H1 (cell line): ENCODE data around the gene MYO1D. TPM values are rescaled to one million over a fixed set of nuclear protein-coding genes. Genes with fewer than 3 reads are reported as not detected.

Experiments
- CTCF ChIA-PET: fragments of 300-600 bp; sonication (Branson Sonifier 250); formaldehyde crosslinking; loops from one replicate; lab custom pipeline; 2021; ENCODE audit not compliant: partially characterized antibody; lab: Charles Lee
- POLR2A ChIA-PET: fragments of 300-600 bp; sonication (Branson Sonifier 250); formaldehyde crosslinking; loops from one replicate; lab custom pipeline; 2021; ENCODE audit warnings: inconsistent platforms; ENCODE audit not compliant: partially characterized antibody; lab: Charles Lee
- DNase-seq, 2 experiments: peaks; one replicate each; pipeline versions ENCODE4 v3.0.0 to v3.0.0-alpha.2; 2010 to 2022; ENCODE audit warnings: low spot score in 2 of 2, low read depth in 1 of 2, mixed read lengths in 1 of 2
- FAIRE-seq: peaks from 2 replicates; lab custom pipeline; 2011; peaks lifted over from hg19 to GRCh38; lab: Jason Lieb, UNC
- H2AFZ ChIP-seq: 2 replicates; pipeline ENCODE4 v1.8.1; 2012; ENCODE audit warnings: low read length, inconsistent platforms
- H2AK5ac ChIP-seq: 2 replicates; pipeline ENCODE4 v1.6.1; 2013; ENCODE audit warnings: low read depth, low read length
- H2BK120ac ChIP-seq: replicated peaks from 2 replicates; pipeline ENCODE3; 2013; ENCODE audit warnings: low read depth, low read length, inconsistent platforms
- H2BK12ac ChIP-seq: 2 replicates; pipeline ENCODE4 v1.6.1; 2013; ENCODE audit warnings: low read depth, low read length
- H2BK15ac ChIP-seq: 2 replicates; pipeline ENCODE4 v1.6.1; 2013; ENCODE audit warnings: low read length
- H2BK20ac ChIP-seq: 2 replicates; pipeline ENCODE4 v1.6.1; 2013; ENCODE audit warnings: low read length
- H2BK5ac ChIP-seq: 2 replicates; pipeline ENCODE4 v1.6.1; 2013; ENCODE audit warnings: low read depth, low read length
- H3K14ac ChIP-seq: 2 replicates; pipeline ENCODE4 v1.6.1; 2013; ENCODE audit warnings: inconsistent platforms; ENCODE audit not compliant: insufficient read length
- H3K18ac ChIP-seq: 2 replicates; pipeline ENCODE4 v1.6.1; 2013; ENCODE audit warnings: low read length; ENCODE audit errors: extremely low read depth
- H3K23ac ChIP-seq: 2 replicates; pipeline ENCODE4 v1.6.1; 2013; ENCODE audit warnings: inconsistent platforms; ENCODE audit not compliant: insufficient read length
- H3K23me2 ChIP-seq: 2 replicates; pipeline ENCODE4 v1.6.1; 2013; ENCODE audit warnings: low read depth, low read length
- H3K27ac ChIP-seq: 2 replicates; pipeline ENCODE4 v1.6.1; 2011; ENCODE audit warnings: low read depth, low read length, inconsistent platforms
- H3K27me3 ChIP-seq, 4 experiments: replicated peaks in 1 of 4; 1 replicate in 1 of 4; 2 replicates in 3 of 4; pipeline versions ENCODE4 v1.6.1 to v1.8.1; 2011 to 2013; ENCODE audit warnings: low read length in 3 of 4, mild to moderate bottlenecking in 3 of 4, inconsistent platforms in 2 of 4, mixed read lengths in 2 of 4, moderate library complexity in 1 of 4; ENCODE audit not compliant: control insufficient read depth in 3 of 4, insufficient read depth in 3 of 4; ENCODE audit errors: extremely low read depth in 1 of 4
- H3K36me3 ChIP-seq, 4 experiments: 2 replicates each; pipeline versions ENCODE4 v1.6.1 to v1.8.1; 2011 to 2013; ENCODE audit warnings: mild to moderate bottlenecking in 4 of 4, low read length in 3 of 4, moderate library complexity in 2 of 4, control low read depth in 1 of 4, inconsistent platforms in 1 of 4; ENCODE audit not compliant: insufficient read depth in 4 of 4, control insufficient read depth in 2 of 4
- H3K4ac ChIP-seq: replicated peaks from 2 replicates; pipeline ENCODE3; 2013; ENCODE audit warnings: low read length, low read depth, mixed read lengths, inconsistent platforms; ENCODE audit not compliant: insufficient read length
- H3K4me1 ChIP-seq, 4 experiments: replicated peaks in 1 of 4; 1 replicate in 1 of 4; 2 replicates in 3 of 4; pipeline versions ENCODE4 v1.6.1 to v1.8.1; 2011 to 2013; ENCODE audit warnings: low read length in 3 of 4, inconsistent platforms in 2 of 4, mixed read lengths in 1 of 4; ENCODE audit not compliant: insufficient read depth in 4 of 4, control insufficient read depth in 3 of 4
- H3K4me2 ChIP-seq, 2 experiments: 2 replicates each; pipeline versions ENCODE4 v1.6.1 to v1.8.1; 2011 to 2013; ENCODE audit warnings: low read depth in 2 of 2, low read length in 2 of 2, control low read depth in 1 of 2, inconsistent platforms in 1 of 2, mild to moderate bottlenecking in 1 of 2; ENCODE audit not compliant: insufficient read depth in 1 of 2
- H3K4me3 ChIP-seq, 4 experiments: fragments of 200-600, 300-600 bp in 1 of 4; sonication (generic), shearing (Covaris generic), sonication (Bioruptor Twin) in 1 of 4; 2 replicates each; pipeline versions ENCODE4 v1.5.1 to v1.8.1; 2011 to 2016; ENCODE audit warnings: low read length in 4 of 4, low read depth in 3 of 4, control low read depth in 2 of 4, inconsistent platforms in 2 of 4, mild to moderate bottlenecking in 2 of 4, mixed read lengths in 1 of 4, moderate library complexity in 1 of 4; ENCODE audit not compliant: insufficient read depth in 2 of 4; ENCODE audit errors: extremely low read depth in 1 of 4
- H3K56ac ChIP-seq: replicated peaks from 2 replicates; pipeline ENCODE3; 2013; ENCODE audit warnings: low read depth, mild to moderate bottlenecking, mixed read lengths, low read length, inconsistent platforms; ENCODE audit not compliant: insufficient read length
- H3K79me1 ChIP-seq: 2 replicates; pipeline ENCODE4 v1.6.1; 2013; ENCODE audit warnings: low read depth, low read length, control low read depth
- H3K79me2 ChIP-seq, 2 experiments: 2 replicates each; pipeline versions ENCODE4 v1.6.1 to v1.8.1; 2012 to 2013; ENCODE audit warnings: low read length in 2 of 2, mild to moderate bottlenecking in 2 of 2, inconsistent platforms in 1 of 2; ENCODE audit not compliant: insufficient read depth in 2 of 2, control insufficient read depth in 1 of 2
- H3K9ac ChIP-seq, 4 experiments: replicated peaks in 1 of 4; 1 replicate in 1 of 4; 2 replicates in 3 of 4; pipeline versions ENCODE4 v1.6.1 to v1.8.1; 2011 to 2013; ENCODE audit warnings: low read depth in 3 of 4, low read length in 3 of 4, control low read depth in 2 of 4, mild to moderate bottlenecking in 2 of 4, moderate library complexity in 2 of 4, inconsistent platforms in 1 of 4; ENCODE audit errors: extremely low read depth in 1 of 4
- H3K9me3 ChIP-seq, 2 experiments: 2 replicates each; pipeline versions ENCODE4 v1.6.1 to v1.8.1; 2012 to 2013; ENCODE audit warnings: mild to moderate bottlenecking in 2 of 2, moderate library complexity in 2 of 2, control low read depth in 1 of 2, inconsistent platforms in 1 of 2, low read depth in 1 of 2, low read length in 1 of 2, mixed read lengths in 1 of 2; ENCODE audit not compliant: insufficient read depth in 2 of 2
- H4K20me1 ChIP-seq, 2 experiments: replicated peaks in 1 of 2; 2 replicates each; pipeline versions ENCODE3 to v1.8.1; 2011 to 2013; ENCODE audit warnings: inconsistent platforms in 2 of 2, low read length in 2 of 2, mild to moderate bottlenecking in 1 of 2; ENCODE audit not compliant: insufficient read depth in 2 of 2, control insufficient read depth in 1 of 2
- H4K5ac ChIP-seq: 2 replicates; pipeline ENCODE4 v1.6.1; 2013; ENCODE audit warnings: low read length, low read depth, mixed read lengths, inconsistent platforms; ENCODE audit not compliant: insufficient read length
- H4K8ac ChIP-seq: 2 replicates; pipeline ENCODE4 v1.8.0; 2013; ENCODE audit warnings: mild to moderate bottlenecking, moderate library complexity, low read length, inconsistent platforms; ENCODE audit not compliant: insufficient read depth; ENCODE audit errors: extremely low read depth
- H4K91ac ChIP-seq: replicated peaks from 2 replicates; pipeline ENCODE3; 2013; ENCODE audit warnings: low read length, mixed read lengths, inconsistent platforms; ENCODE audit not compliant: insufficient read length
- CEBPB ChIP-seq: IDR thresholded peaks from 2 replicates; pipeline ENCODE4 v1.6.1; 2012; ENCODE audit warnings: low read depth, low read length
- RNF2 ChIP-seq: fragments of 200-900, 300-1000 bp; sonication (generic); IDR thresholded peaks from 2 replicates; pipeline ENCODE4 v1.7.1; 2016; ENCODE audit warnings: borderline replicate concordance, low read depth, mild to moderate bottlenecking, antibody characterized with exemption, low read length; ENCODE audit not compliant: poor library complexity, severe bottlenecking; ENCODE audit errors: missing control alignments
- WGBS, 2 experiments: shearing (Covaris generic) in 1 of 2; methylation state at CpG; one replicate each; pipeline versions ENCODE4 v1.1.6 to v1.1.7; 2013 to 2015; ENCODE audit warnings: low lambda C conversion rate in 2 of 2, mixed read lengths in 2 of 2, inconsistent platforms in 1 of 2, low coverage in 1 of 2, missing lambda C conversion rate in 1 of 2; ENCODE audit not compliant: insufficient replicate concordance in 2 of 2, insufficient coverage in 1 of 2, insufficient read length in 1 of 2; ENCODE audit errors: extremely low coverage in 1 of 2, missing lambda C conversion rate in 1 of 2; 5-methylcytosine and 5-hydroxymethylcytosine counted together
- polyA plus RNA-seq, 7 experiments: library from polyadenylated mRNA; depleted of rRNA in 3 of 7; stranded (reverse) in 5 of 7; unstranded in 2 of 7; fragments of >200 nt in 5 of 7; fragments of 200-250 nt in 2 of 7; gene quantifications; 1 replicate in 5 of 7; 2 replicates in 1 of 7; 4 replicates in 1 of 7; pipeline versions ENCODE4 v1.2.1 to v1.2.3, GENCODE V29; 2011 to 2013; ENCODE audit warnings: missing spikeins in 2 of 7, mixed read lengths in 2 of 7
- total RNA-seq: library from RNA; stranded (reverse); fragmentation: NEBNext Ultra II Directional; extraction: Animal tissue kit (Norgen Biotek cat#: 25700); gene quantifications from 2 replicates; pipeline ENCODE4 v1.2.1, GENCODE V29; 2021

MYO1D gene
- total and polyA plus RNA-seq, 2 of the 8 experiments (the other 6 are each of a cell fraction or from before 2014, with no cell fraction given): 6.5 to 25.4 TPM

DNA sequence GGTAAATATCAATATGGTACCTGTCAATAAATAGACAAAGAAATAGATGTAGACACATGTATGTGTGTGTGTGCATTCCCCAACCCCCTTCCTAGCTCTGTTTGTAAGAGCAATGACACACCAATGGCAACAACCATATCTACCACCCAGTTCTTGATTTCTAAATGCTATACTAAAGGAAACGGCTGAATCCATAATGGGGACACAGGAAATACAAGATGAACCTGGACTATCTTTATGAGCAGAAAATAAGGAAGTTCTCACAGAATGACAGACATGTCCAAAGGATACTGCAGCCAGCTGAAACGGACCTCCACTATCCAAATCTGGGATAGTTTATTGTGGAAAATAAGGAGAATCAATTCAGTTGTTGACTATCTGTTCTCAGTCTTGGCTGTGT, 75.3 kb downstream of the MYO1D start:
- POLR2A ChIA-PET: no interaction called here
- Histone ChIP-seq H3K4me1 (no peaks in the 10 kb centered on the region), H4K91ac (no peak overlapping the region), H3K4ac (no peak overlapping the region), H3K79me2 (no peaks in the 10 kb centered on the region), H3K23ac (no peak overlapping the region), H3K4me3 (no peak overlapping the region), H3K56ac (no peak overlapping the region), H2BK12ac (no peak overlapping the region), H2AFZ (no peak overlapping the region), H3K27ac (no peak overlapping the region), H3K9me3 (no peaks in the 10 kb centered on the region), H2BK5ac (no peak overlapping the region), H2BK20ac (no peak overlapping the region), H3K23me2 (no peaks in the 10 kb centered on the region), H3K36me3 (no peaks in the 10 kb centered on the region), H4K5ac (no peak overlapping the region), H3K18ac (no peak overlapping the region), H3K14ac (no peak overlapping the region), H2AK5ac (no peak overlapping the region), H3K4me2 (no peak overlapping the region), H2BK15ac (no peak overlapping the region), H4K8ac (no peak overlapping the region), H3K79me1 (no peaks in the 10 kb centered on the region; the same call in 1 of the 2 replicates), H3K9ac (no peak overlapping the region), H2BK120ac (no peak overlapping the region), H3K27me3 (no peaks in the 10 kb centered on the region), H4K20me1 (no peaks in the 10 kb centered on the region)
- TF ChIP-seq RNF2 (no peak), CEBPB (no peak)
- CTCF ChIA-PET: interaction anchor here (1.0 to 4.2 kb wide), 6 partner anchors 9 to 108 kb away, joined by 3 to 20 read pairs (median 6); partner anchors contain the start of gene MYO1D
- FAIRE-seq (no peak), DNase-seq (no peak)
- WGBS, 2 experiments: 82% methylated on average over 2 of the region's 2 CpGs; no CpG with 5 or more reads in 1 of the 2 experiments
